GM21825 (cell line): ENCODE results near the gene CDCP2.
"Not testable (repeated sequence)": the region's sequence is repeated elsewhere in the genome, so short reads cannot be mapped to it uniquely, and the experiment has no call there.

Experiments used
- ATAC-seq: cut with Tn5 transposase; IDR thresholded peaks from one replicate; pipeline ENCODE4 v1.9.1; 2021; ENCODE audit warnings: mild to moderate bottlenecking, moderate library complexity; ENCODE audit not compliant: unreplicated experiment

Gene CDCP2

DNA sequence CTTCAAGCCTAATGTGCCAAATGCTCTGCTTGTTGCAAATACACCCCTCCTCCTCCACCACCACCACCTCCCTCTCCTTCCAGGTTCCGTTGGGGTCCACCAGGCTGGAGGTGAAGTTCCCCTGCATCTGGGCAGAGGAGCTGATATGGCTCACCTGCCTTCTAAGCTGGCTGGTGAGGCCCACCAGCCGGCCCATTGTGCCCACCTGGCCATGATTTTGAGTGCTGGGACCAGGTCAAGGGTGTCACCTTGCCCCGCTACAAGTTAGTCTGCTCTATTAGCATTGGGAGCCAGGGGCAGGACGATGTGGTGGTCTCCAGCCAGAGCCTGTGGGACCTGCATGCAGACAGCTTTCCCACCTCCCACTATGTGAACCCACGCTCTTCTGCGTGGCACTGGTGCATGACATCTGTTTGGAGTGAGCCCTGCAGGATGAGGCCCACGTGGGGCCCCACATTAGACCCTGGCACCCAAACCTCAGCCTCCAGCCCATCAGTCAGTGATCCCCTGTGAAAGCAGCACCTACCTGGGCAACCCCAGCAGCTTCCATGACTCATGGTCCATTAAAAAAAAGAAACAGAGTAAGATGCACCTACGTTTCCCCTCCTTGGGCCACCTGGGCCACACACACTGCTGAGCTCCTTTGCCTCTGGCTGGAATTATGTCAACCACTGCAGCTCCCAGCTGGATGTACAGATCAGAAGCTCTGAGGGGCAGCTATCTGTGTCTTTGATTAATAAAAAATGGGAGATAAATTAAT is 15.6 kb upstream of the CDCP2 start:
- no peak for ATAC-seq

DNA sequence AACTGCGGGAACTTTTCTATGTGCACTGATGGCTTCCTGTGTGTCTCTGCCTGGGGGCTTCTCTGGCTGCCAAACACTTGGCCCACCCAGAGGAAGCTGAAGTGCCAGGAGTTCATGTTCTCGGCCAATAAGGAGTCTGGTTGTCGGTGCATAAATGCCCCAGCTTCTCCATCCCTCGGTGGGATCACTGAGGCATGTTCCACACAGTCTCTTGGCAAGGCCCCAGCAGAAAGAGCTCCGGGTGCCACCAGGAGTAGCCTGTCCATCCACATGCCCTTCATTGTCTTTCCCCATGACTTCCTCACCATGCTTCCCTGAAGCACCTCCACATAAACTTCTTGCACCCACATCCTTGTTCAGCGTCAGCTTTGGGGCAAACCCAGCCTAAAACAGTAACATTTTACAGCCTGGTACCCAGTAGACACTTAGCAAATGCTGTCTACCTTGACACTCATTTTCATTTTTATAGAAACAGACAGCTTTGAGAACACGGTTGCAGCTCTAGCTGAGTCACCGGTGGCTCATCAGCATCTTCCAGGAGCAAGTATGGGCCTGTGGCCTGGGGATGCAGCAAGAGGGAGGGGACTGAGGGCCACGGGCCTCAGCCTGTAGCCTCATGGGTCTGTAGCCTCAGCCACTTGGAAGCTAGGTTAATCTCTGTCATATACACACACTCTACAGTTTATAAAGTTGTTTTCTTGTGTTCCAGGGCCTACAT is 14.8 kb upstream of the CDCP2 start:
- ATAC-seq, result no peak

DNA sequence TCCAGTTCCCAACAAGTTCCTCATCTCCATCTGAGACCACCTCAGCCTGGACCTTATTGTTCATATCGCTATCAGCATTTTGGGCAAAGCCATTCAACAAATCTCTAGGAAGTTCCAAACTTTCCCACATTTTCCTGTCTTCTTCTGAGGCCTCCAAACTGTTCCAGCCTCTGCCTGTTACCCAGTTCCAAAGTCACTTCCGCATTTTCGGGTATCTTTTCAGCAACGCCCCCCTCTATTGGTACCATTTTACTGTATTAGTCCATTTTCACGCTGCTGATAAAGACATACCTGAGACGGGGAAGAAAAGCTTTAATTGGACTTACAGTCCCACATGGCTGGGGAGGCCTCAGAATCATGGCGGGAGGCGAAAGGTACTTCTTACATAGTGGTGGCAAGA is 13.6 kb upstream of the CDCP2 start:
- not testable (repeated sequence) for ATAC-seq

DNA sequence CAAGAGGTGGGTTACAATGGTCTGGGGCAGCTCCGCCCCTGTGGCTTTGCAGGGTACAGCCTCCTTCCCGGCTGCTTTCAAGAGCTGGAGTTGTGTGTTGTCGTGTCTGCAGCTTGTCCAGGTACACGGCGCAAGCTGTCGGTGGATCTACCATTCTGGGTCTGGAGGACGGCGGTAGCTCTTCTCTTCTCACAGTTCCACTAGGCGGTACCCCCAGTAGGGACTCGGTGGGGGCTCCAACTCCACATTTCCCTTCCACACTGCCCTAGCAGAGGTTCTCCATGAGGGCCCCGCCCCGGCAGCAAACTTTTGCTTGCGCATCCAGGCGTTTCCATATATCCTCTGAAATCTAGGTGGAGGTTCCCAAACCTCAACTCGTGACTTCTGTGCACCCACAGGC is 12.3 kb upstream of the CDCP2 start:
- no peak for ATAC-seq

DNA sequence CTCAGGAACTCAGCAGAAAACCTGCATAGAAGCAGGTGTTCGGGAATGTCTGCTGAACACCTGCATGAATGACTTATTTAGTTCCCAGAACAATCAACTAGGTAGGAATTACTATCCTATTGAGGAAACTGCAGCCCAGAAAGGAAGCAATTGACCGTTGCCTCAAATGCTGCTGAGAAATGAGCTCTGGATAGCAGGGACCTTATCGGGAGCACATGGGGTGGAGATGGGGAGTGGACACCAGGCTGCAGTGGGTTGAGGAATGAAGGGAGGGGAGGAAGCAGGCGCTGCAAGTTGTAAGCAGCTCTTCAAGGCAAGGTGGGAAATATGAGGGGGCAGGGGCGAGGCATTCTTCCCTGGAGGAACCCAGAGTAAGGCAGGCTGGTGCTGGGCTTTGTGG is 10.8 kb upstream of the CDCP2 start:
- no peak for ATAC-seq

DNA sequence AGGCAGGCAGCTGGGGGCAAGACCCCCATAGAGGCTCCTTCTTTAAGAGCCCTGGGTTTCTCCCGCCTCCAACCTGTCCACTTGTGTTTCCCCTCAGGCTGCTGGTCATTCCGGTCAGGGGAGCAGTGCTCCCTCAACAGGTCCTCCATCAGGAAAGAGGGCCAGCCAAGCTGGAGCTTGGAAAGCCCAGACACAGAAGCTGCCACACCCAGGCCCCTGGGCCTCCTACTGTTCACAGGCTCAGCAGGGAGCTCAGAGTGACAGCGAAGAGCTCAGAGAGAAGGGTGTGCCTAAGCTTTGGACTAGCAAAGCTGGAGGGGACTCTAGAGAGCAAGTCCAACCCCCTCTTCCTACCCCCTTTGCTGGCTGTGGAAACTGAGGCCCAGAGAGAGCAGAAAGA is 10.3 kb upstream of the CDCP2 start:
- no peak for ATAC-seq

DNA sequence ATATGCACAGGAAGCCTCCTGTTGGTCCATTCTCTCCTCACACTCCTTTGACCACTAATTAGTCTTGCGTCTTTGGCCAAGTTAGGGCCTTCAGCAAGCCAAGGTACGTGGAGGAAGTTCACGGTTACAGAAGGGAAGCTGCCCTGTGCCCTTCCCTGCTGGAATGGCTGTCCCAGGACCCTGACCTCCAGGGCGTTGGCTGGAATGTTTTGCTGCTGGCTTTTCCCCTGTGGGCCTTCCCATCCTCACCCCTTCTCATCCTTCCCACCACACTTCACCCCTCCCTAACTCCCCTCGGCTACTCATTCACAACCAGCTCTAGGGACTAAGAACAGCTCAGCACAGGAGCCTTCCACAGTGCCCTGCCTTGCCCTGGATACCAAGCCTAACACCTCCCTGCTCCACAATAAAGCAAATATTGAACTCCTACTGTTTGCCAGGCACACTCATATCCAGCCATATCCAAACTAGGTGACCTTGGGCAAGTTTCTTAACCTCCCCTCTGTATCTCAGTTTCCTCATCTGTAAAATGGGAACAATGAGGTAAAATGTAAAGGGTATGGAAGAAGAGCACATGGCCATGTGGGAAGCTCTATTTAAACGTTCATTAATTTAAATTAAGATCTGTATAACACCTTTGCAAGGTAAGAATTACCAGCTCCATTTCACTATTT is 8.8 kb upstream of the CDCP2 start:
- ATAC-seq, result no peak

DNA sequence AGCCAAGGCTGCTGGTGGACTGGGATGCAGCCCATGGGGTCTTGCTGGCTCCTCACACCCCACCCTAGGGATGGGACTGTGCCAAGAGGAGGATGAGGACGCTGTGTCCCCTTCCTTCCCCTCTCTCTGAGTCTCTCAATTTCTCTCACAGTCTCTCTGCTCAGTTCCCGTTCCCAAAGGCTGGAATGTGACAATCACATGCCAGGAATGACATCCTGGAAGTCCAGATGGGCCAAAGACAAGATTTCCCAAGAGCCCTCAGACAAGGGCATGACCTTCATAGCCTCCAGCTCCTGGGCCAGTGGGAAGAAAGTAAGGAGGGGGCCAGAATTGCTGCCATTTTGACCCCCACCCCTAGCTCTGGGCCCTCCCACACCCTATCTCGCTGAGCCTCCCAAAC is 7.6 kb upstream of the CDCP2 start:
- no peak for ATAC-seq

DNA sequence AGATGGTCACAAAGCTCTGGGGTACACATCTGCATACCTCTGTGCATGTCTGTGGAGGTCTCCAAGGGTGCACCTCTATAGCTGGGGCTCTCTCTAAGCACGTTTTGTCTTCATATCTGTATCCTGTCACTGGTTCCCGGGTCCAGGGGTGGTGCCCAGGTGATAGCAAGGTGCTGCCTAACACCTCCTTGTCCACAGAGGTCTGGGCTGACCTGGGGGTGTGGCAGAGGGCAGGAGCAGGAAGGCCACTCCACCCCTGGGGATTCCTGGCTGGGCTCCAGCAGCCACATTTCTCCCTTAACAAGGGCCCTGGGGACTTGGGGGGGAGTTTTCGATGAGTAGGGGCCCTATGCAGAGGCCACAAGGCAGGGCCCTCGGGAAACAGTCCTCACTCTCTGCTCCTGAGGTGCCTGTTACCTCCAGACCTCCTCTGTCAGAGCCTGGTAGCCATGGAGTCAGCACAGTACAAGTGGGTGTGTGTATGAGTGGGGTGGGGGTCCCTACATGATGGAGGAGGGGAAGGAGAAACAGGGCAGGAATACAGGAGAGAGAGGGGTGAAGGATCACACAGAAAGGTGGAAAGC is 7.0 kb upstream of the CDCP2 start:
- no peak for ATAC-seq

DNA sequence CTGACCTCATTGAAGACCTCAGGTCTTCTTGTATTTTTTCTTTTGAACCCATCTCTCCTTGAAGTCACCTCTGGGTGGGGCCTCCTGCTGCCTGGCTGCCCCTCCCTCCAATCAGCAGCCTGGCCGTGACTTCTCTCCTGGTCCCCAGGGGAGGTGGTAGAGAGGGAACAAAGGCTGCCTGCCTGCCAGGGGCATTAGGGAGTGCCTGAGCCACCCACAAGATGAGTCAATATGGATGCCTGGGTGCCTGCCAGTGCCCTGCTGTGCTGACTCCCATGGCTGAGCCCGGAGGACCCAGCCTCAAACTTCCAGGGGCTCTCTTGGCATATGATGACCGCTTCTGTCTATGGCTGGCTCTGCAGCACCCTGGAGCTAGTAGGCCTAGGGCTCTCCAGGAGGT is 5.3 kb upstream of the CDCP2 start:
- no peak for ATAC-seq

DNA sequence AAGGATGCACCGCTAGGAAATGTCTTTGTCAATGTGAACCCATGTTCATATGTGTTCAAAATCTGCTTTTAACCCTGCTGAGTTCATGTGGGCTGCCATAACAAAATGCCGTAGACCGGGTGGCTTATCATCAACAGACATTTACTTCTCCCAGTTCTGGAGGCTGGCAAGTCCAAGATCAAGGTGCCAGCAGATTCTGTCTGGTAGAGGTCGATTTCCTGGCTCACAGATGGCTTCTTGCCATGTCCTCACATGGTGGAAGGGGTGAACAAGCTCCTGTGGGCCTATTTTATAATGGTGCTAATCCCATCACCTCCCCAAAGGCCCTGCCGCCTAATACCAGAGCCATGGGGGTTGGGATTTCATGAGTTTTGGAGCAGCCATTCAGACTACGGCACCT is 4.6 kb upstream of the CDCP2 start:
- no peak for ATAC-seq

DNA sequence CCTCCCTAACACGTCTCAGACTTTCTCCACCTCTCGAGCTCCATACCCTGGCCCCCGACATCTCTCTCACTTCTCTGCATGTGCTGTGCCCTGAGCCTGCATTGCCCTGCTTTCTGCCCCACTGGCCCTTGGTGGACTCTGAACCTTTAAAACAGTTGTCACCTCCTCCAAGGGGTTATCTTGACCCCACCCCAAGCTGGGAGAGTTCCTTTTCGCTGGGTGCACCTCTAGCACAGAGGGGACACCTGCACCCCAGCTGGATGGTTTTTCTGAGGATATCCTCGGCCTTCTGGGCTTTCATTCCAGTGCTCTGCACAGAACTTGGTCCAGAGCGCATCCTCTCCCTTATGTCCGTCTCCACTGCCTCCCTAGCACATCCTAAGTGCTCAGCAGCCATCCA is 4.2 kb upstream of the CDCP2 start:
- no peak for ATAC-seq

DNA sequence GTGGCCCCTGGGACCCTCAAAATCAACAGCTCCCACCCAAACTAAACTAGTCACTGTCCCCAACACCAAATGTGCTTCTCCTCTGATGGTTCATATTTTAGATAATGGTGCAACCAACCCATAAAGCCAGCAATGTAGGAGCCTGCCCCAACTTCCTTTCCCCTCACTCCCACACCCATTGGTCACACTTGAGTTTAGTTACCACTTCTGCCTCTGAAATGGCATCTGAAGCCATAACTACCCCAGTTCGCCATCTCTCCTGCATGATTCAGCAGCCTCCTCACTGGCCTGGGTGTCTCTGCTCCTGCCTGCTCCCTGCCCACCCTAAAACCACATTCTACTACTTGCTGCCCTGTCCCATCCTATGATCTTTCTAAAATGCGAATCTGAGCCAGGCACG is 3.4 kb upstream of the CDCP2 start:
- ATAC-seq, result no peak

DNA sequence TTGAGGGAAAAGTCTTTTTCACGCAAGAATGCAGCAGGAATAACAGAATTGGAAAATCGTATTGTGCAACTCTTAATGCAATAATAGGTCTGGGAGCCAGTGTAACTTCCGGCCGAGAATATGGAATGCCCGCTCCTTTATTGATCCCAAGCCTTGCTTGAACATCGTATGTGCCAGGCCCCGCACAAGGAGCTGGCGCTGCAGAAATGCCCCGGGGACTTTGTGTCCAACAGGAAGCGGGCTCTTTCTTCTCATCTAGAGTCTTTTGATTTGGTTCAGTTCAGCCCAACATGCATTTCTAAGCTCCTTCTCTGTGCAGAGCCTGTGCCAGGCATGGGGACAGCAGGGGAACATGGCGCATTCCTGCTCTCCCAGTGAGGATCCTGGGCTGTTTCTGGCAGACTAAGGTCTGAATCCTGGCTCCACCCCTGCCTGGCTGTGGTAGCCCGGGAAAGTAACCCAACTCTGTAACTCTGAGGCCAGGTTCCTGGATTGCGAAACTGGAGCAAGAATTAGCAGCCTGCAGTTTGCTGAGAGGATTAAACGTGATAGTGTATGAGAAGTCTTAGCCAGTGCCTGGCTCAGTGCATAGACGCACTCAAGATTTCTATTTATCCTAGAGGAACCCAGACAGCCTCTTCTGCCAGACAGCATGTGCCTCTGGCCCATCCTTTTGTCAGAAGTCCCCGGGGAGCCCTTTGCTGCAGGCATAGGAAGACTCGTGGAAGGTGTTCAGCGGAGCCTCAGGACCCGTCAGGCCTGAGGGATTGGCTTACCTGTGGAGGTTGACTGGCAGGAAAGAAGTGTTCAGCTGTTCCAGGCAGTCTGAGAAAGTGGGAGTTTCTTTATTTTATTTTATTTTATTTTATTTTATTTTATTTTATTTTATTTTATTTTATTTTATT is 987 bp upstream of the CDCP2 start:
- ATAC-seq, result no peak

DNA sequence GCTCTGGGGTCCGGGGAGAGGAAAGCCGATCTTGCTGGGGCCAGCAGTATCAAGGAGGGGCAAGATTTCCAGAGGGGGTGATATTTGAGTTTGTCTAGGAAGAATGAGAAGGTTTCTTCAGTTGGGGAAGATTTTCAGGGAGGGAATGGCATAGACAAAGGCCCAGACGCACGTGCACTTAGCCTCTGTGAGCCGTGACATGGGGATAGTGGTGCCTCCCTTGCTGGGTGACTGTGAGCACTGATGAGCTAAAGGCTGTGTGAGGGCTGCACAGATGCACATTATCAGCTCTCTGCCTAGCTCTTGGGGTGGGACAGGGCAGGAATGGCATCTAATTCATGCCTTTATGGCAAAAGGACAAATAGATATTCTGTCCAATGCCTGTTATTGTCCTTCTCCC is 1.8 kb downstream of the CDCP2 start:
- no peak for ATAC-seq

DNA sequence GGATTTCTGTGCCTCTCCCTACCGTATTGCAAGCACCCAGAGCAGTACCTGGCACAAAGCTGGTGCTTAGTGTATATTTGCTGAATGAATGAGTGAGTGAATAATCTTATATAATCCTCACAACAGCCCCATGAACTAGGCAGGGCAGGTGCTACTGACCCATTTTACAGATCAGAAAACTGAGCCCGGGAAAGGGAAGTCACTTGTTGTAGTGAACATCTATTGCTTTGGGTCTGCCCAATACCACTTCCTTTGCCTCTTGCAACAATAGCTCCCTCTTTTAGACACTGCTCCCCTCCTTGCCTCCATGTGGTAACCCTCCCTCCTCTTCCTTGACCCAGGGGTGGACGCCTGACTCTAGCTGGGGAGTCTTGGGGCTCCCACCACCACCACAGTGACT is 3.1 kb downstream of the CDCP2 start:
- no peak for ATAC-seq

DNA sequence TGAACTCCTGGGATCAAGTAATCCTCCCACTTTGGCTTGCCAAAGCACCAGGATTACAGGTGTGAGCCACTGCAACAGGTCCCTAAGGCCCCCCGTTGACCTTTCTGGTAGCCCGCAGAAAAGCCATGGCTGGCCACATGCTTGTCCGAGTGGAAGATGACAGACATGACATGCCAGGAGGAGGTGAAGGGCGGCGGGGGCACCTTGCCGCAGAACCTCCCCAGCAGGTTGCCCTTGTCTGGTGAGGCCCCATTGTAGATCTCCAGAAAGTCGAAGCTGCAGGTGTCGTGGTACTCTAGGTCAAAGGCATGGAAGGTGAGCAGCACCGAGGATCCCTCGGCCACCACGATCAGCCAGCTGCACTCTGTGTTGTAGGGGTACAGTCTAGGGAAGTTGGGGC is 8.4 kb downstream of the CDCP2 start:
- ATAC-seq, result no peak

DNA sequence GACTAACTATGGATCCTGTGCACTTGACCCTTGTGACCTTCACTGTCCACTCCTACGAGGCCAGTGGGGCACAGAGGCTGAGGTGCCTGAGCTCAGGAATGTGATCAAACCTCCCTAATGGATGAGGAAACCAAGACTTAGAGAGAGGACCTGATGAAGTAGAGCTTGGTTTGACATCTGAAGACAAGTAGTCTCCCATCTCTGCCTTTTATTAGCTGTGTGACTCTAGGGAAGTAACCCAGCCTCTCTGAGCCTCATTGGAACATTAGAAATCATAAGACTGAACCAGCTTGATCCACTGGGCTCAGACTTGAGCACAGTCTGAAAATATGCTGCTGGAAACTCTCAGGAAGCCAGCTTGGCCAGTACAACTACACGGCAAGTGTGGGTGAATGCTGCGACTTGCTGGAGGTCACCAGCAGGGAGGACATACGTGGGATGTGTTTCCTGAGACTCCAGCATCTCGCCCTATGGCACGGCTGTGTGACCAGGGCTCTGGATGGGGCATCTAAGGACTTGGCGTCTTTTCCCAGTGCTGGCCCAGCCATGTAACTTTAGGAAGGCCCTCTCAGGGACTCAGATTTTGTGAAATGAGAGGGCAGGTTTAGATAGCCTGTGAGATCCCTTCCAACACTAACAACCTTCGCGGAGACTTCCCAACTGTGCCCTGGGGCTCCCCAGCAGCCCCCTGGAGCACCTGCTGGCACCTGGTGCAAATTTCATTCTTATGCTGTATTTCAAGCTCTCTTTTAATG is 10.5 kb downstream of the CDCP2 start:
- no peak for ATAC-seq

DNA sequence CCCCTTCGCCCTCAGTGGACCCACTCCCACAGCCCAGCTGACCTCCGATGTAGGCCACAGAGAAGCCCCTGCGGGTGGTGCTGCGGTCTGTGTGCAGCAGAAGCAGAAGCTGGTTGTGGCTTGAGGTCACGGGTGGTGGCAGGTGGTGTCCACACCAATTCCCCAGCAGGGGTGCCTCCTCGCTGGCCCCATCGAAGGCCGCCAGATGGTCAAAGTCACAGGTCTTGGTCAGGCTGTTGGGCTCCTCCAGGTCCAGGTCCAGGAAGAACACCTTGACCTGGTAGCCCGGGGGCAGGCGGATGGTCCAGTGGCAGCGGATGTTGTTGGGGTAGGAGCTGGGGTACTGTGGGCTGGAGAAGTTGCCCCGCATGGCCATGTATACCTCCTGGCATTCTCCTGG is 13.1 kb downstream of the CDCP2 start:
- no peak for ATAC-seq

DNA sequence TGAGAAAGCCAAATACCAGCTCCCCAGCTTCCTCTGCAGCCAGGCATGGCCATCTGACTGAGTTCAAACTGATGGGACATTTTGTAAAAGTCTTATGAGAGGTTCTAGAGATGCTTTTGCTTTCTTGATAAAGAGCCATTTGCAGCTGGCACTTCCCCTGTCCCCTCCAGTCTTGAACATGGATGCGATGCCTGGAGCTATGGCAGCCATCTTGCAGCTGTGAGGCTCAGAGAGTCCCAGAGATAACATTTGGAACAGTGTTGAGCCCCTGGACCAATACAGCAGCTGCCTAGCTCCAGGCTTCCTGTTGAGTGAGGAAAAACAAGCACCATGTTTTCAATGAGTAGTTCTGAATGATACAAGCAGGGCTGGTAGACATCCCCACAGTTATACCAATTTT is 13.8 kb downstream of the CDCP2 start:
- no peak for ATAC-seq
